Stomach (tissue), 19 donors: ENCODE results near the gene RET. TPM values are rescaled to one million over a fixed set of nuclear protein-coding genes. Genes with fewer than 3 reads are reported as not detected.

Experiments
- DNase-seq, 2 donors: peaks; one replicate each; pipeline versions ENCODE4 v3.0.0 to v3.0.0-alpha.2; 2013 to 2019
- H3K27ac ChIP-seq, 5 donors: fragments of 200-600 bp in 4 of 5; sonication (generic) in 4 of 5; one replicate each; pipeline ENCODE4 v1.5.1; 2013 to 2019; ENCODE audit warnings: mild to moderate bottlenecking in 1 of 5, moderate library complexity in 1 of 5
- H3K27me3 ChIP-seq, 3 donors: fragments of 200-600 bp; sonication (generic); one replicate each; pipeline ENCODE4 v1.5.1; 2017 to 2019; ENCODE audit warnings: mixed run types in 1 of 3
- H3K36me3 ChIP-seq, 4 donors: fragments of 200-600 bp; sonication (generic); 1 replicate in 3 of 4; 2 replicates in 1 of 4; pipeline ENCODE4 v1.5.1; 2016 to 2019
- H3K4me1 ChIP-seq, 4 donors: fragments of 200-600 bp; sonication (generic); one replicate each; pipeline ENCODE4 v1.5.1; 2016 to 2019
- H3K4me3 ChIP-seq, 4 donors: fragments of 200-600 bp; sonication (generic) in 3 of 4; one replicate each; pipeline ENCODE4 v1.5.1; 2016 to 2019; ENCODE audit warnings: mild to moderate bottlenecking in 1 of 4
- H3K9me3 ChIP-seq, 4 donors: fragments of 200-600 bp; sonication (generic); one replicate each; pipeline ENCODE4 v1.5.1; 2016 to 2019
- EP300 ChIP-seq: sonication (generic); formaldehyde crosslinking; IDR thresholded peaks from one replicate; pipeline ENCODE4 v1.6.1; 2017; ENCODE audit warnings: antibody characterized with exemption
- POLR2A ChIP-seq, 4 donors: fragments of 450-650 bp; IDR thresholded peaks; one replicate each; pipeline ENCODE4 v1.6.1; 2016; ENCODE audit warnings: antibody characterized with exemption in 4 of 4, control low read depth in 2 of 4, mild to moderate bottlenecking in 1 of 4, moderate library complexity in 1 of 4
- POLR2AphosphoS5 ChIP-seq, 3 donors: sonication (generic); formaldehyde crosslinking; IDR thresholded peaks; one replicate each; pipeline ENCODE4 v1.6.1; 2016; ENCODE audit warnings: antibody characterized with exemption in 3 of 3
- WGBS, 5 donors: extraction: QIAGEN DNeasy Blood & Tissue Kit in 3 of 5; methylation state at CpG; one replicate each; pipeline versions ENCODE4 v1.1.5 to v1.1.7; 2013 to 2018; 5-methylcytosine and 5-hydroxymethylcytosine counted together
- intact Hi-C: fragments of 100-400 bp; cut with DNase I; formaldehyde crosslinking; loops from one replicate; pipeline ENCODE4 v1.15.1; 2023; ENCODE audit warnings: low total_unique reads
- long read RNA-seq, 10 donors: transcript quantifications; one replicate each; lab custom pipeline, GENCODE V29; 2026
- polyA plus RNA-seq, 3 donors: library from polyadenylated mRNA; stranded (reverse); fragments of 200-250 nt; gene quantifications; one replicate each; pipeline ENCODE4 v1.2.3, GENCODE V29; 2013
- total RNA-seq, 5 donors: library from RNA; depleted of rRNA; stranded (reverse); fragments of >200 nt; gene quantifications; one replicate each; pipeline versions ENCODE4 v1.1.0 to v1.2.3, GENCODE V29; 2014 to 2016
- TF ChIP-seq, protein P1 (sequence below), 7 experiments: fragments of 450-650 bp in 4 of 7; fragments of 200-600 bp in 3 of 7; sonication (generic) in 3 of 7; IDR thresholded peaks; one replicate each; pipeline ENCODE4 v1.5.1; 2016 to 2019; ENCODE audit warnings: antibody characterized with exemption in 7 of 7, control low read depth in 2 of 7, mild to moderate bottlenecking in 1 of 7
- donor health status: healthy with polysubstance abuse.
- donor health status: Bipolar disorder and iron deficiency.
- donor health status: healthy.

The RET gene
- total RNA-seq (1 to 10 TPM in 3 of 5 donors, not detected in 2; 3.1 to 9.8 (median 3.2) TPM), polyA plus RNA-seq (1 to 10 TPM in 1 of 3 donors, under 1 TPM in 2; 0.31 to 1.9 (median 0.93) TPM)
- long read RNA-seq, donor 1, full-length matches to known transcripts: 1 of 1 reads
- long read RNA-seq, donor 1, partial matches to known transcripts: 0 of 1 reads
- long read RNA-seq, donor 1, other reads (novel, unspliced or antisense): 0 of 1 reads
- long read RNA-seq, donor 2: 0 reads
- long read RNA-seq, donor 3: 0 reads
- long read RNA-seq, donor 4: 0 reads
- long read RNA-seq, donor 5: 0 reads
- long read RNA-seq, donor 6, full-length matches to known transcripts: 1 of 1 reads
- long read RNA-seq, donor 6, partial matches to known transcripts: 0 of 1 reads
- long read RNA-seq, donor 6, other reads (novel, unspliced or antisense): 0 of 1 reads
- long read RNA-seq, donor 7, full-length matches to known transcripts: 3 of 3 reads
- long read RNA-seq, donor 7, partial matches to known transcripts: 0 of 3 reads
- long read RNA-seq, donor 7, other reads (novel, unspliced or antisense): 0 of 3 reads
- long read RNA-seq, donor 8: 0 reads
- long read RNA-seq, donor 9: 0 reads
- long read RNA-seq, donor 10, full-length matches to known transcripts: 1 of 1 reads
- long read RNA-seq, donor 10, partial matches to known transcripts: 0 of 1 reads
- long read RNA-seq, donor 10, other reads (novel, unspliced or antisense): 0 of 1 reads

DNA sequence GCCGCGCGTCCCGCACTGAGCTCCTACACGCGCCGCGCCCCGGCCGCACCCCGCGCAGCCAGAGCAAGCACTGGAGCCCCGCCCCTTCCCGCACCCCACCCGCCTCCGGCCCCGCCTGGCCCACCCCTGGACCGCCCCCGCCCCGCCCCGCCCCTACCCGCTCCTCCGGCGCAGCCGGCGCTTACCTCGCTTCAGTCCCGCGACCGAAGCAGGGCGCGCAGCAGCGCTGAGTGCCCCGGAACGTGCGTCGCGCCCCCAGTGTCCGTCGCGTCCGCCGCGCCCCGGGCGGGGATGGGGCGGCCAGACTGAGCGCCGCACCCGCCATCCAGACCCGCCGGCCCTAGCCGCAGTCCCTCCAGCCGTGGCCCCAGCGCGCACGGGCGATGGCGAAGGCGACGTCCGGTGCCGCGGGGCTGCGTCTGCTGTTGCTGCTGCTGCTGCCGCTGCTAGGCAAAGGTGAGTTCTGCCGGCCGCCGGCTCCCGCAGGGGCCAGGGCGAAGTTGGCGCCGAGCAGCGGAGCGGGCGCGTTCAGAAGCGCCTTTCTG is at the start of gene RET:
Gene RET, plus strand, starts transcription at position 194 of the 545 bp plus-strand sequence. Its CDS starts 190 bp downstream, at position 384.
- intact Hi-C loops: no loop called here
- TF ChIP-seq EP300 (no peak), POLR2AphosphoS5 (IDR thresholded peaks at IDR 0.05) (no peak)
- WGBS, 5 donors: 0 to 3% (median 1%) methylated on average over 12 to 75 of the region's 78 CpGs; no CpG with 5 or more reads in 1 of the 5 donors
- DNase-seq: peak; percentile 40 to 66
- no peaks in the 10 kb centered on the region for H3K9me3 ChIP-seq
- peaks cover 5 to 93% (median 40%) of the 10 kb centered on the region in 3 donors for H3K27me3 ChIP-seq
- H3K4me3 ChIP-seq: peak within 1 kb of the TSS; percentile 49 to 71 (median 52)
- H3K4me1 ChIP-seq: peaks cover 4 to 36% (median 30%) of the 10 kb centered on the region in 4 donors
- peak within 1 kb of the TSS in 1 of 5 donors; percentile 24 for H3K27ac ChIP-seq
- H3K36me3 ChIP-seq: no peaks in the 10 kb centered on the region

DNA sequence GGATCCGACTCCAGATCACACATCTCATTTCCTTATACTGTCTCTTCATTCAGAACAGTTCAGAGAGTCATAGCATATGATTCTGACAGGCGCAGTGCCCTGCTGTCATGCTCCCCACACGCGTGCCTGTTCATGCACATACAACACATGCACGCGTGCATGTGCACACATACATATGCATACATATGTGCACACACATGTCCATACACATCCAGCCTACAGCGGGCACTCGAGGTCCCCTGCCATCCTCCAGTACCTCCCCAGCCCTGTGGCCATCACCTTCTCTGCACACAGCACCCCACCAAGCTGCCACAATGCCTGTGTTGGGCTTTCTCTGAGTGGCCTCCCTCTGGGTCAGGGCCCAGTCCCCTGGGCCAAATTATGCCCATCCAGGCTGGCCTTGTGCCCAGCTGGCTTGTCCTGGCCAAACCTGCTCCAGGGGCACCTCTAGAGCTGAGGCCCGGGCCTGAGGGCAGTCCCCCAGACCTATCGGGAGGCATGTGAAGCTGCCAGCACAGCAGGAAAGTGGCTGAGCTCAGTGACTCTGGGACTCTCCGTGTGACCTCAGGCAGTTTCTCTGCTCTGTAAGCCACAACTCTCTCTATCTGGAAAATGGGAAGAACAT is 49.4 kb upstream of the RET start:
- no peak for DNase-seq
- no peaks in the 10 kb centered on the region for H3K36me3 ChIP-seq
- intact Hi-C loops: no loop called here
- peaks cover 0 to 13% (median 10%) of the 10 kb centered on the region in 4 donors for H3K9me3 ChIP-seq
- no peak overlapping the region for H3K4me3 ChIP-seq
- no peak overlapping the region for H3K27ac ChIP-seq
- H3K27me3 ChIP-seq: peaks cover 0 to 26% (median 0%) of the 10 kb centered on the region in 3 donors
- peaks cover 0 to 10% (median 9%) of the 10 kb centered on the region in 4 donors for H3K4me1 ChIP-seq
- WGBS, 5 donors: 84 to 93% (median 86%) methylated on average over 10 to 11 of the region's 11 CpGs
- TF ChIP-seq POLR2A (IDR thresholded peaks at IDR 0.05): no peak
- TF ChIP-seq, protein P1, sequence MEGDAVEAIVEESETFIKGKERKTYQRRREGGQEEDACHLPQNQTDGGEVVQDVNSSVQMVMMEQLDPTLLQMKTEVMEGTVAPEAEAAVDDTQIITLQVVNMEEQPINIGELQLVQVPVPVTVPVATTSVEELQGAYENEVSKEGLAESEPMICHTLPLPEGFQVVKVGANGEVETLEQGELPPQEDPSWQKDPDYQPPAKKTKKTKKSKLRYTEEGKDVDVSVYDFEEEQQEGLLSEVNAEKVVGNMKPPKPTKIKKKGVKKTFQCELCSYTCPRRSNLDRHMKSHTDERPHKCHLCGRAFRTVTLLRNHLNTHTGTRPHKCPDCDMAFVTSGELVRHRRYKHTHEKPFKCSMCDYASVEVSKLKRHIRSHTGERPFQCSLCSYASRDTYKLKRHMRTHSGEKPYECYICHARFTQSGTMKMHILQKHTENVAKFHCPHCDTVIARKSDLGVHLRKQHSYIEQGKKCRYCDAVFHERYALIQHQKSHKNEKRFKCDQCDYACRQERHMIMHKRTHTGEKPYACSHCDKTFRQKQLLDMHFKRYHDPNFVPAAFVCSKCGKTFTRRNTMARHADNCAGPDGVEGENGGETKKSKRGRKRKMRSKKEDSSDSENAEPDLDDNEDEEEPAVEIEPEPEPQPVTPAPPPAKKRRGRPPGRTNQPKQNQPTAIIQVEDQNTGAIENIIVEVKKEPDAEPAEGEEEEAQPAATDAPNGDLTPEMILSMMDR (IDR thresholded peaks at IDR 0.05): no peak
- no peak for TF ChIP-seq POLR2AphosphoS5 (IDR thresholded peaks at IDR 0.05)
- no peak for TF ChIP-seq EP300

DNA sequence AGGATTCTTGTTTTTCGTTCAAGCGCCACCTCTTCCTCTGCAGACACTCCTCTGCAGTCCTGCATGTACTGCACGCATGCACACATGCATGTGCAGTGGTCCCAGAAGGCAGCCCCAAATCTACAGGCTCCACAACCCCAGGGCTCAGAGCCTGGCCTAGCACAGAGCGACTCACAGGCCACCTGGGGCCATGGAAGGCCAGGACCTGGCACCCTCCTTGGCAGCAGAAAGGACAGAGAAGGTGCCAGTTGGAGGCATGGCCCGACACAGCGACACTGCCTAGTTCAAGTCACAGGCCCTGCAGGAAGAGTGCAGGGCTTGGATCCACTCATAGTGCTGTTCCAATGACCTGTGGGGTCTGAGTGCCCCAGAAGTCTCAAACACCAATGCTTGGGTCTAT is 48.7 kb upstream of the RET start:
- Histone ChIP-seq H3K27me3 (peaks cover 0 to 26% (median 0%) of the 10 kb centered on the region in 3 donors), H3K27ac (no peak overlapping the region), H3K36me3 (no peaks in the 10 kb centered on the region), H3K9me3 (peaks cover 0 to 20% (median 16%) of the 10 kb centered on the region in 4 donors), H3K4me3 (no peak overlapping the region), H3K4me1 (peaks cover 0 to 10% (median 9%) of the 10 kb centered on the region in 4 donors)
- 86 to 100% (median 92%) methylated on average over 2 to 6 of the region's 6 CpGs for WGBS, 5 donors
- DNase-seq: no peak
- intact Hi-C loops: no loop called here
- no peak for TF ChIP-seq EP300
- TF ChIP-seq POLR2A (IDR thresholded peaks at IDR 0.05): no peak
- TF ChIP-seq POLR2AphosphoS5 (IDR thresholded peaks at IDR 0.05): no peak
- TF ChIP-seq, protein P1 (IDR thresholded peaks at IDR 0.05): no peak

DNA sequence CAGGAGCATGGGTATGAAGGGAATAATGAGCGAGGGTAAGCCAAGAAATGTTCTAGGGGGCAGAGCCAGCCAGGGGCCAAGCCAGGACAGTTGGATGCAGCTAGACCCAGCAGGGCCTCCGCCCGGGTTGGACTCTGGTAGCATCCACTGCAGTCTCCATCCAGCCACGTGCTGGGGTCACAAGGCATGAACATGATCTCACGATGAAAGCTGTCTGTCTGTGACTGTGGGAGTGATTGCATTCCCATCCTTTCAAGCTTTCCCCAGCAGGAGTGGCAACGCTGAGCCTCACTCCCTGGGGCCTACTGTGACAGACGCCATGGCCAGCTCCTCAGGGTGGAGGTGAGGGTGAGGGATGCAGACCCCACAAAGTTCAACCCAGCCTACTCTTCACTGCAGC is 47.8 kb upstream of the RET start:
- intact Hi-C loops: no loop called here
- peaks cover 0 to 10% (median 9%) of the 10 kb centered on the region in 4 donors for H3K4me1 ChIP-seq
- TF ChIP-seq, protein P1 (IDR thresholded peaks at IDR 0.05): no peak
- no peak for TF ChIP-seq EP300
- no peak for TF ChIP-seq POLR2AphosphoS5 (IDR thresholded peaks at IDR 0.05)
- TF ChIP-seq POLR2A (IDR thresholded peaks at IDR 0.05): no peak
- DNase-seq: no peak
- peaks cover 0 to 26% (median 0%) of the 10 kb centered on the region in 3 donors for H3K27me3 ChIP-seq
- no peaks in the 10 kb centered on the region for H3K36me3 ChIP-seq
- no peak overlapping the region for H3K4me3 ChIP-seq
- H3K27ac ChIP-seq: no peak overlapping the region
- H3K9me3 ChIP-seq: peaks cover 0 to 28% (median 18%) of the 10 kb centered on the region in 4 donors
- 72 to 85% (median 84%) methylated on average over 5 to 7 of the region's 7 CpGs for WGBS, 5 donors
